Pulmonary artery endothelial cell (primary cell): ENCODE measurements around the gene TCF7. TPM values are rescaled to one million over a fixed set of nuclear protein-coding genes. Genes with fewer than 3 reads are reported as not detected.

Source experiments
- DNase-seq: peaks from one replicate; pipeline ENCODE4 v3.0.0-alpha.2; 2011; ENCODE audit warnings: low read depth, low spot score
- total RNA-seq: library from RNA; depleted of rRNA; stranded (reverse); fragments of >200 nt; gene quantifications from 2 replicates; pipeline ENCODE4 v1.2.3, GENCODE V29; 2014

Gene TCF7
- 0.07 and 0.26 TPM in 2 replicates for total RNA-seq

DNA sequence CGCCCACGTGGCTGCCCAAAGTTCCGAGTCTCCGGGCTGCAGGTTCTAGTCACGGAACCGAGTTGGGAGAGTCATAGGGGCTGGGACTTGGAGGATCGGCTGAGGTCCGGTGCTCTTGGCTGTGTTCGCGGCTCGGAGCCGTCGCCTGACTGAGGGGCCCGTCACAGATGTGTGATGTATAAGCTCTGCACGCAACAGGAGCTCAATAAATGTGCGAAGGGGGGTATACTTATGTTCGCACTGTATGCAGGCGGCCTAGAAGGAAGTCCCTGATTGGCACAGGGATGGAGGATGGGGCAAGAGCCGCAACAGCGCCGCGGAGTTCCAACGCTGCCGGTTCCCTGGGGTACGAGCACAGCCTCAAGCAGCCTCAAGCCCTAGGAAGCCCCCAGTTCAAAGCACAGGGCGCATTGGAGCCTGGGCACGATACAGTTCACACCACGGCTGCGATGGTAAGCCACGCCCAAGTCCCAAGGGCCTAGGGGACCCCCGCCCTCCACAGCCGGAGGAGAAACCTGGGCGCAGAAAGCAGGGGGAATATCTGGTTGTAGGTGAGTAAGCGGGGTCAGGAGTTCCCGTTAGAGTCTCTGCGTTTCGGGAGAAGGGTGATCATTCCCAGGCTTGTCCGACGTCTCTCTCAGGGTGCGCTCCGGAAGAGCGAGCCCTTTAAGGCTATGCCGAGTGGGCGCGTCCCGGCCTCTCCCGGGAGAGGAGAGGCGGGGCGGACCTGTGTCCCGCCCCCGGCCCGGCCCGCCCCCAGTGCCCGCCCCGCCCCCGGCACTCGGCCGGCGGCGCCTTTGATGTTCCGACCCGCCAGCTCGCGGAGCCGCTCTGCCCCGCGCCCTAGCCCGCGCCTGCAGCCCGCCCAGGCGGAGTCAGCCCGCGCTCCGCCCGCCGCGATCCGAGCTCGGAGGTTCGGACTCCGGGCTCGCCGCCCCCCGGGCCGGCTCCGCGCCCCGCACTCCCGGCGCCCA lies at the start of gene TCF7:
Gene TCF7, plus strand, starts transcription at position 780 of the 974 bp plus-strand sequence. CDS start 226 bp downstream, outside the sequence.
- DNase-seq = peak; percentile 10

DNA sequence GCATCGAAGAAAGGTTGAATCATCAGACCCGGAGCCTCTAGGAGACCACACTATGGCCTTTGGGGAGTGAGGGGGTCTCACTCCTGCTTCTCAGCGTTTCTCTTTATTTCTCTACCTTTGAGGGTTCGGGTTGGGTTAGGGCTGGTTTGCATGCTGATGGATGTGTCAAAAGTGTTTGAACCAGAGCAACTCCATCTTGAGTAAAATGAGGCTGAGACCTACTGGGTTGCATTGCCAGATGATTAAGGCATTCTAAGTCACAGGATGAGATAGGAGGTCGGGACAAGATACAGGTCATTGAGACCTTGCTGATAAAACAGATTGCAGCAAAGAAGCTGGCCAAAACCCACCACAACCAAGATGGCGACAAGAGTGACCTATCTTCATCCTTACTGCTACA lies 44.9 kb upstream of the TCF7 start:
- DNase-seq = no peak

DNA sequence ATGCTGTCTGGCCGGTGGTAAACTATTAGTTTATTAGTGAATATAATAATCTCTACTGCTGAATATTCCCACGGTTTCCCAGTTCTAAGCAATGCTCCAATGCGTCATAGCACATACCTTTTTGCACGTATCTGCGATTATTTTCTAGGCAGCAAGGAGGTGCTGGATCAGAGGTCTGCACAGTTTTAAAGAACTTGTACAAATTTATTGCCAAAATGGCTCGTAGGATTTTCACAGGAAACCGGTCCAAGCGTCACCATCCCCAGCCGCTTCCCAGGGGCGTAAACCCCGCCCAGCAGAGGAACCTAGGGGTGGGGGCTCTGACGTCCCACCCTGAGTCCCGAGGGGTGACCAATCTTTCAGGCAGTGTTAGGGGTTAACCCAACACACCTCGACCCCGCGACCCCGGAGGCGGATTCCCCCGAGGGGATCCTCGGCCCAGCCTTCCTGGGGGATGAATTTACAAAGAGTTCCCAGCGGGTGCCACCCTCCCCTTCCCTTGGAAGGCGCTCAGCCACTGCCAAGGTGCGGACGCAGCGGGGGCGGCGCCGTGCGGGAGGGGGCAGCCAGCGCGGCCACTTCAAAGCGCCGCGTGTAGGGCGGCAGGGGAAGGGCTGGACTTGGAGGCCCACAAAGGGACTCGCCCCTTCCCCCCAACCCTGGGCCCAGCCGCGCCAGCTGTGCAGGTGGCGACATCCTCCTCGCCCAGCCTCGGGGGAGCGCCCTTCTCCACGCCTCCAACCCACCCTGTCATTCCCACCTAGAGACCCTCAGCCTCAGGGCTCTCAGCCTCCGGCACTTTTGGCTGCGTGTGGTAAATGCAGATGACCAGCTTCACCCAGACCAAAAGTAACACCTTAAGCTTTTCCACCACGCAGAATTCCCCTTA lies 43.5 kb upstream of the TCF7 start:
- no peak for DNase-seq

DNA sequence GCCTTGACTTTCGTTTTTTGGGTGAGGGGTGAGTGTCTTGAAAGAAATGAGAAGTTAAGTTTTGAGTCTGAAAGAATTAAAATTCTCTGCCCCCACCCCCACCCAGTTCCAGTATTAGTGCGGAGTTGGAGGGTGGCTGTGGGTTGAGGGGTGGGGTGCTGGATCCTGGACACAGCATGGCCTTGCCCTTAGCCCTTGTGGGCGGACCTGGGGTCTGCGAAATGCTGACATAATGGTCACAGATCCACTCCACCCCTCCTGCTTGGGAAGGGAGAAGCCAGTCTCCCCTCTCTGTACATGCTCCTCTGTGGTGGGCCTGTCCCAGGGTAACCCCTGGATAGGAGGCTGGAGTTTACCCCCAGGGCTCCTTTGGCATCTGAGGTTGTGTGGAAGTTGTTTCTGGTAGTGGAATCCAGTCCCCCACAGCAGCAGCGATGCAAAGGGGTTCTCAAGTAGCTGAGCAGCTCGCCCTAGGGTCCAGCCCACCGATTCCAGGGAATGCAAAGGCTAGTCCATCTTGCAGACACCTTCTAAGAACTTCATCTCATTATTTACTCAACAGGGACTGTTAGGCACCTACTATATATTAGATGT lies 42.8 kb upstream of the TCF7 start:
- DNase-seq = no peak

DNA sequence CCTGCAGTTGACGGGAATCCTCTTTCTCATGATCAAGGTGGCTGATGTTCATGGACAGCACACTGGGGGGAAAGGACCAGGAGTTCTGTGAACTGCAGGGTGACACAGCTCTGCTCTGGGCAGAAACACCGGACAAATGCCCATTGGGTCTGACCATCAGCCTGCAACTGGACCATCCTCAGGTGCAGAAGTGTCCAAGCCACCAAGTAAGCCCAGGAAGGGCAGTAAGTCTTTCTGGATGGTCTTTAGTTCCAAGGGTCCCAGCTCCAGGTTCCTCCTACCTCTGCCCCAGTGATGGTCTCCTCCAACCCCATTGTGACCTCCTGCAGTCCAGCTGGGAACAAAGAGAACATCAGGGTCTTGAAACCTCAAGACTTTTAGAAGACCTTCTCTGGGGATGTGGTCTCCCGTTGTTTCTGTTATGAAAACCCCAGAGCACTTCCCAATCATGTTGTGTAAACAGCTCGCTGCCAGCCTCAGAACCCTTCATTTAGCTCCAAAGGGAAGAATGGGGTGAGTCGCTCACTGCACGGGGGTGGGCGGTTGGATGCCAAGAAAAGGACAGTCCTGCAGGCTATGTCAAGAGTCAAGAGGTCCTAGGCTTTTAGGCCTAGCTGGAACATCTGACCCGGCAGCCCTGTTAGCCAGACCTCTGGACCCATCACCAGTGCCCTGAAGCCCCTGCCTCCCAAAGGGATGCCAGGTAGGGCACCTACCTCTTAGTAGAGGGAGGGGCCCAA lies 41.8 kb upstream of the TCF7 start:
- DNase-seq = no peak

DNA sequence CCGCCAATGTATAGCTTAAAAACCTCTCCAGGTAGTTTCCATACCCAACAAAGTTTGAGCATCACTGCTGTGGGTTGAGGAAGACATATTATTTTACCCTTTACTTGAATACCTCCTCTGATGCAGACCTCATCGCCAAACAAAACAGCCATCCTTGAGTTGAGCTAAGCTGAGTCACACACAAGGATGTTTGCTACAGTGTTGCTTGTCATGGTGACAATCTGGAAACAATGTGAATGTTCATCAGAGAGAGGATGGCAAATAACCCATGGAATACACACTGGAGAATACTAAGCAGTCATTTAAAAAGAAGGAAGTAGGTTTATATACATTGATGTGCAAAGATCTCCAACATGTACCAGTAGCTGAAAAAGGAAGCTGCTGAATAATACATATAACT lies 41.1 kb upstream of the TCF7 start:
- DNase-seq = no peak

DNA sequence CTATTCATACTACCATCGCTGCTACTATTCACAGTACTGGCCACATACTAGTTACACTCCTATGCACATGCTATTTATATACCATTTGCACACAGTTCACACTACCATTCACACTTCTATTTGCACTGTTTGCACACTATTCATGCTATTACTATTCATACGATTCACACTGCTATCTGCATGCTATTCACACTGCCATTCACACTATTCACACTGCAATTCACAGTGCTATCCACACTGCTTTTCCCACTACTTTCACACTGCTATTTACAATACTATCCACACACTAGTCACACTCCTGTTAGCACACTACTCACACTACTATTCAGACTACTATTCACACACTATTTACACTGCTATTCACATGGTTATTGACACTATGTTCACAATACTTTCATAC lies 39.4 kb upstream of the TCF7 start:
- DNase-seq = no peak

DNA sequence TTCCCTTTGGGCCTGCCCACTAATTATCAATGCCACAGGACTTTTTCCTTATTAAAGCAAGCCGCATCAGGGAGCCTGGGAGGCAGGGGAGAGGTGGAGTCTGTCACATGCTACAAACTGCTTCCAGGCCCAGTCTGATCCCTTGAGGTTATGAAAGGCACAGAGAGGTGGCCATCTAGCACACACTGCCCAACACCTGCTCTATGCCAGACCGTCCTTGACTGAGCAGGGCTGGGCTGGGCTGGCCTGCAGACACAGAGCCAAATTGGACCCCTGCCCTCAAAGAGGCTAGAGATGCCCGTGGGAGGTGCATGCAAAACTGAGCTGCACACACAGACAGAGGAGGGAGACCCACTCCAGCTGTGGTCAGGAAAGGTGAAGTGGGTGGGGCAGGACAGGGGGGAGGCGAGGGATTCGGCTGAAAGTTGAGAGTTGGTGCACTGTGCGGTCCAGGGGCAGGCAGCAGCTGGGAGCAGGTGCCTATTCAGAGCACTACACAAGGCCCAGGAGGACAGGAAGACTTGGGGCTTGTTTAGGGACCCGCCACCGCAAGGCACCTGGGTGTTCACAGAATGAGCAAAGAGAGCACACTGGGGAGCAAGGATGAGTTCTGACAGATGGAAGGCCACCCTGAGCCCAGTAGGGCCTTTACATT lies 36.4 kb upstream of the TCF7 start:
- DNase-seq = no peak

DNA sequence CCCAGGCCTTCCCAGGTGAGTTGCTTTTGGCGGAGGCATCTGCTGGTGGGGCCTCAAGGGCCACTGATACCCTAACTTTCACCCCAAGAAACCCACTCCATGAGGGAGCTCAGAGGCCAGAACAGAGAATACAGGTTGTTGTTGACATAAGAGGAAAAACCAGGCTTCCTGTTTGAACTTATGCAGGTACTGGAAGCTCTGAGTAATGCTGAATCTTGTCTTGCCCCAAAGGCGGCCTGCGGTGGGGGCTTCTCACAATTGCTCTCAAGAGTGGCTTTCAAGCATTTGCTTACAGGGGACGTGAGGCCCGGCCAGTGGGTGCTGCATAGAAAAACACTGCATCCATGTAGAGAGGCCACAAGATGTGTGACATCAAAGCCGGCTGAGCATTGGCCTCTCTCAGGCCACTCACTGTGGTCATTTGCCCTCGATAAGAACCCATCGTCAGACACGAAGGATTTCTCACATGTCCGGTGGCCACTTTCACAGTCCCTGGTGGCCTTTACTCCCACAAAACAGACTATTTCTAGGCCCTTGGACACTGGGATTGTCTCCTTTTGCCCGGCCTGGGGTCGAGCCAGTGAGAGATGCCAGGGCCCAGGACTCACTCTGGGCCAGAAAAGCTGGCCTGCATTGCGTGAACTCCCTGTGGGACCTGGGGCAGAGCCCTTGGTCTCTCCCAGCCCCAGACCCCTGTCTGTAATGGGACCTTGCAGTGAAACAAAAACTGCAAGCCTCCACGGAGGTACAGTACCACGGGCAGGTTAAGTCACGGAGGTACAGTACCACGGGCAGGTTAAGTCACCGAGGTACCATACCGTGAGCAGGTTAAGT lies 34.5 kb upstream of the TCF7 start:
- DNase-seq = no peak

DNA sequence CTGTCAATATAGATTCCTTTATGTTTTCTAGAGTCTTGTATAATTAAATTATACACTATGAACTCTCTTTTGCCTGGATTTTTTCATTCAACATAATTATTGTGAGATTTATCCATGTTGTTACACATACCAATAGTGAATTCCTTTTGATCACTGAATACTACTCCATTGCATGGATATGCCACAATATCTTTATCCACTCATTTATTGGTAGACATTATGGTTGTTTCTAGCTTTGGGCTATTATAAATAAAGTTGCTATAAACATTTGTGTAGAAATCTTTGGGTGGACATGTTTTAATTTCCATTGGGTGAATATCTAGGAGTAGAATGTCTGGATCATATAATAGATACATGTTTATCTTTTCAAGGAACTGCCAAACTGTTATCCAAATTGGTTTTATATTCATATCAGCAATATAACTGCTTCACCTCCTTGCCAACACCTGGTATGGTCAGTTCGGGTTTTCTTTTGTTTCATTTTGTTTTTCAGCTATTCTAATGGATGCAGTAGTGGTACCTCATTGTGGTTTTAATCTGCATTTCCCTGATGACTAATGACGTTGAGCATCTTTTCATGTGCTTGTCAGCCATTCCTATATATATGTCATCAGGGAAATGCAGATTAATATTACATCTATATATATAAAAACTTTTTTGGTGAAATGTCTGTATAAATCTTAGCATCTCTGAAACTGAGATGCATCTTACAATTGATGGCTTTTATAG lies 32.1 kb upstream of the TCF7 start:
- DNase-seq = no peak

DNA sequence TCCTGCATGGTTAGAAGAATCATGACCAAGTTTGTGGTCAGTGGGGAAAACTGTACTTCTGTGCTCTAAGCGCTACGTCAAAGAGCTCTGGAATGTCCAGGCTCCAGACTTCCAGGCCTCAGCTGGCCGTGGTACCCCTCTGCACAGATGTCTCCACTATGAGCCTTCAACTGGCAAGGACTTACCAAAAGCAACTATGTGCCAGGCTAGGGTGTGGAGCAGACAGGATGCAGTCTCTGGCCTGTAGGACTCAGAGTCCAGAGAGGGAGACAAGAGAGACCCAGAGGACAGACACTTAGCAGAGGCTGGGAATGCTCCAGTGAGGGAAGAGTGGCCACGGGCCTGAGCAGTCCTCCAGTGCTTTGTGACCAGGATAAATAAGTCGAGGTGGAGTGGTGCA lies 31.0 kb upstream of the TCF7 start:
- DNase-seq = no peak

DNA sequence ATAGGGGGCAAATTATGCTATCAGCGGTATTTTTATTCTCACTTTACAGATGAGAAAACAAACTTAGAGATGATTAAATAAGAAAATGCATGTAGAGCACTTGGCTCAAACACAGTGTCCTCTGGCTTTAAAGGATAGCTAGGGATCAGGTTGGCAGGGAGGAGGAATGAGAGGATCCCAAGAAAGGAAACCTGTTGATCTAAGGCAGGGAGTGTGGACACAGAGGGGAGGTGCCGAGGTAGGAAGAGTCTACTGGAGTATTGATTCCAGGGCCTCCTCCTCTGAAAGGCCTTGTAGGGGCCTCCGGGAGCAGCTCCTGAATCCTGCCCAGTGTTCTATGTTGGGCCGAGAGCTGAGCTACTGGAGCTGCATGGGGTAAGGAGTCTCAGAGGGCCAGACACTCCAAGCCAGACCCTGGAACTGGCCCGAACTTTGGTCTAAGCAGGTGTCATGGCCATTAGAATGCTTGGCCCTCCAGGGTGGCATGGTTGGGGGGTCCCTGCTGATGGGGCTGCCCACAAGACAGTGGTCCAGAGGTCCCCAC lies 30.4 kb upstream of the TCF7 start:
- DNase-seq = no peak

DNA sequence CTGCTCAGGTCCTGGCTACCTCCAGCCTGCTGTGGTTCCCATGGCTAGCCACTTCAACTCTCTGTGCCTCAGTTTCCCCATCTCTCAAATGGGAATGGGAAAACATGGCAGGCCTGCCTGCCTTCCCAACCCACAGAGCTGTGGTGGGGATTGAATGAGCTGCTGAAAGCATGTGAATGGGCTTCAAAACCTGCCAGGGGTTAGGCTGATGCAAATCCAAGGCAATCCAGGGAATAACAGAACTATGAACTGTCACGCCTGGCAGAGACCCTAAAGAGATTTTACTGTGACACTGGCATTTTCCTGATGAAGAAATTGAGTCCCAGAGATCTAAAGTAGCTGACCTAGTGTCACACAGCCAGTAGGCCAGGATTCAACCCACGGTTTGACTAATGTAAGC lies 29.9 kb upstream of the TCF7 start:
- no peak for DNase-seq

DNA sequence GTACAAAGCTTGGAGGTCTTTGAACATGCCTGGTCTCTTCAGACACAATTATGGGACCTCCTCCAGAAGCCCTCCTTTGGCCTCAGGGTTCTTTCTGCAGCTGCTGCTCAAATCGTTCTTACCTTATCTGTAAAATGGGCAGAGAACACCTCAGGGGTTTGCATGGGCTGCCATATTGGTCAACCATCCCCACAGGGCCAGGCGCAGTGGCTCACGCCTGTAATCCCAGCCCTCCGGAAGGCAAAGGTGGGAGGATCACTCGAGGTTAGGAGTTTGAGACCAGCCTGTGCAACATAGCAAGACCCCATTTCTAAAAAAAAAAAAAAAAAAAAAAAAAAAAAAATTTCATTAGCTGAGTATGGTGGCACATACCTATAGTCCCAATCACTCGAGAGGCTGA lies 29.1 kb upstream of the TCF7 start:
- no peak for DNase-seq

DNA sequence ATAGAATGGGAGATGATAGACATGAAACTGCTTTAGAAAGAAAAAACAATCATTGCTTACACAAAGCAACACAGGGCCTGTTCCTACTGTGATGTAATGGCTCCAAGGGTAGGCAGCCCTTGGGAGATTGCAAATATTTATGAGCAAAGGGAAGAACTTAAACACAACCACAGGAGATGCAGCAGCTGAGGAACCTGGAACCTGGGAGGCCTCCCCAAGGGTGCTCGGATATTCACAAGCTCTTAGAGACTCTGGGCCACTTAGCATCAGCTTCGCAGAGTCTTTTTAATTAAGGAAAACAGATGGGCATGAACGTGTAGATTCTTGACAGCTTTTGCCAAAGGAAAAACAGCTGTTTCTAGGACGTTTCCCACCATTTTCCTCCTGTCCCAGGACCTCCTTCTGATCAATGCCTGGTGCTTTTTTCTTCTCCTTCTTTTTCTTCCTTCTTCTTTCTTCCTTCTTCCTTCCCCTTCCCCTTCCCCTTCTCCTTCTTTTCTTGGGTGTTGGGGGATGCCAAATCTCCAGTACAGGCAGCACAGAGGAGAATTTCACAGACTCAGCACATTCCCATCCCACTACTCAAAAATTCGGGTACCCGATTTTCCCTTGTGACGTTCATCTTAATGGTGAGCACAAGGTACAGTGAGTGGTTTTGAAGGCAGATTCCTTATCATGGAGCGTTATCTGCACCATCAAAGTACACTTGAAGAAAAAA lies 28.1 kb upstream of the TCF7 start:
- no peak for DNase-seq

DNA sequence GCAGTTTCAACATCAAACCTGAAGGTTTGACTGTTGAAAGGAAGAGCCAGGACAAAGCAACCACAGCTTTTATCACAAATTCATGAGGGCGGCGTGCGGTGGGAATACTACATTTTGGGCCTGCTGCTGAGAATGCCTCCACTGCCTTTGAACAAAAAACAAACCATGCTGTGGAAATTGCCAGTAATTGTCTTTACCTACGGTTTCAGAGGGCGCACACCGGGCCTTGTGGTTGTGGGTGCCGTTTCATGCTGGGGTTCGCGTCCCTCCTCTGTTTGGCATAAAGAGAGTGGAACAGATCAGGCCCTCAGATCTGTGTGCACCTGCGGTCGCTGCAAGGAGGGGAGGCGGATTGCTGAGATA lies 27.6 kb upstream of the TCF7 start:
- DNase-seq = no peak

DNA sequence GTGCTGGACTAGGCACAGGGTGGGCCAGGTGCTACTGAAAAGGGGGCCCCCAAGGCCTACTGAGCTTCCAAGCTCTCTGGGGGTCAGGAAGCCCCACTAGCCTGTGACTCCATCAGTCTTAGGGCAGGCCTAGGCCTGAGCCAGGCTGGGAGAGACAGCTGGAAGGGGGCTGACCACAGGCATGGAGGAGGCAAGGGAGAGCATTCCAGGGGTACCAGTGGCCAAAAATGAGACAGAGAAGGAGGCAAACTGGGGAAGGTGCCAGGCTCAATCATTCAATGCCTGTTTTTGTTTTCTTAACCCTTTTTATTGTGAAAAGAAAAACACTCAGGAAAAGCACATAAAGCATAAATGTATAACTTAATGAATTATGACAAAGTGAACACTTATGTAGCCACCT lies 26.2 kb upstream of the TCF7 start:
- no peak for DNase-seq

DNA sequence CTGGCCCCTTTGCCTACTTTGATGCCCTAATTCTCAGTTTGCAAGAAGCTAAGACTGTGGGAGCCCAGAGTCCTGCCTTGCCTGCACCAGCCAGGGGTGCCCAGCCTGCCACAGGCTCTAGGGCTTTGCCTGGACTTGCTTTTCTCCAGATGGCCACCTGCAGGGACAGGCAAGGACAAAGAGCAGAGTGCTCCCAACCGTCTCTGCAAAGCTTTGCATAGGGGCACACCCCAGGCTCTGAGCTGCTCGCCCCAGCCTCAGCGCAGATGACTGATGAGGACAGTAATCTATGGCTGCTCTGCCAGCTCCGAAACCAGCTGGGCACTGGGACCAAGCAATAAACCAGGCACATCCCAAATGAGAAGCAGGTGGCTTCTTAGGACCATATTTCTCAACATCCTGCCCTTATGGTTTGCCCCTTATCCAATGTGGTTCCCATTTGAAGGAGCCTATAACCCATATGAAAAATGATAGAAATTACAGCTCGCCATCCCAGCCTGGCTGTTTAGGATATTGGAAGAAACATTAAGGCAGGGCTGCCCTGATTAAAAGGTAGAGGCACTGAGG lies 25.4 kb upstream of the TCF7 start:
- DNase-seq = no peak
